K562 (cell line): ENCODE measurements around the gene PHTF1. TPM values are rescaled to one million over a fixed set of nuclear protein-coding genes. Genes with fewer than 3 reads are reported as not detected.

Source experiments
- ATAC-seq: fragments of 200-7000 bp; cut with Tn5 transposase; 3 replicates; pipeline ENCODE4 v1.9.1; 2020; ENCODE audit warnings: moderate library complexity
- BruUV-seq: library from RNA; stranded (reverse); fragments of 400-500 nt; replicated peaks from 2 replicates; lab custom pipeline; 2021; lab: Mats Ljungman, UMichigan
- CTCF ChIA-PET: fragments of 300-600 bp; formaldehyde crosslinking; extraction: SDS; loops from one replicate; lab custom pipeline; 2021; ENCODE audit warnings: low intra/inter-chr PET ratio; lab: Yijun Ruan, JAX
- POLR2A ChIA-PET: fragments of 300-600, 350-650 bp; sonication (Branson Sonifier 250); formaldehyde crosslinking; extraction: SDS; loops from one replicate; lab custom pipeline; 2021; ENCODE audit warnings: antibody characterized with exemption, inconsistent platforms; lab: Yijun Ruan, JAX
- DNase-seq, 4 experiments: peaks; one replicate each; pipeline versions ENCODE4 v3.0.0 to v3.0.0-alpha.2; 2011 to 2018; ENCODE audit warnings: low spot score in 3 of 4, mixed read lengths in 3 of 4; ENCODE audit errors: extremely low read depth in 1 of 4
- FAIRE-seq: peaks from 2 replicates; lab custom pipeline; 2011; peaks lifted over from hg19 to GRCh38; lab: Jason Lieb, UNC
- H2AFZ ChIP-seq: 2 replicates; pipeline ENCODE4 v1.6.0; 2011; ENCODE audit warnings: low read depth, low read length, control low read depth, inconsistent platforms
- H3K27ac ChIP-seq: fragments of 200-600 bp; 3 replicates; pipeline ENCODE4 v1.8.0; 2011; ENCODE audit warnings: low read depth, mild to moderate bottlenecking, control low read depth, inconsistent platforms, low read length, moderate library complexity, mixed read lengths; ENCODE audit errors: extremely low read depth
- H3K27me3 ChIP-seq, 2 experiments: fragments of 300-600 bp in 1 of 2; 2 replicates in 1 of 2; 3 replicates in 1 of 2; pipeline versions ENCODE4 v1.6.0 to v1.8.0; 2011; ENCODE audit warnings: inconsistent platforms in 2 of 2, low read length in 2 of 2, mild to moderate bottlenecking in 1 of 2, mixed read lengths in 1 of 2, moderate library complexity in 1 of 2; ENCODE audit not compliant: control insufficient read depth in 2 of 2, insufficient read depth in 2 of 2
- H3K36me3 ChIP-seq: fragments of 300-600 bp; 3 replicates; pipeline ENCODE4 v1.8.0; 2011; ENCODE audit warnings: mild to moderate bottlenecking, low read length, inconsistent platforms; ENCODE audit not compliant: control insufficient read depth, insufficient read depth
- H3K4me1 ChIP-seq, 2 experiments: fragments of 200-600 bp in 1 of 2; replicated peaks in 1 of 2; 2 replicates in 1 of 2; 3 replicates in 1 of 2; pipeline versions ENCODE4 v1.5.1 to v1.8.0; 2011; ENCODE audit warnings: inconsistent platforms in 2 of 2, low read length in 2 of 2, mild to moderate bottlenecking in 1 of 2, mixed read lengths in 1 of 2, moderate library complexity in 1 of 2; ENCODE audit not compliant: control insufficient read depth in 2 of 2, insufficient read depth in 2 of 2
- H3K4me2 ChIP-seq: 2 replicates; pipeline ENCODE4 v1.6.1; 2011; ENCODE audit warnings: low read length, control low read depth, inconsistent platforms, mixed read lengths; ENCODE audit not compliant: insufficient read depth
- H3K4me3 ChIP-seq: fragments of 200-600 bp; sonication (generic), shearing (Covaris generic); 2 replicates; pipeline ENCODE4 v1.5.1; 2016; ENCODE audit warnings: control low read depth, inconsistent platforms
- H3K79me2 ChIP-seq: fragments of 200-600 bp; 3 replicates; pipeline ENCODE4 v1.8.0; 2011; ENCODE audit warnings: low read length, inconsistent platforms; ENCODE audit not compliant: control insufficient read depth, insufficient read depth
- H3K9ac ChIP-seq, 2 experiments: 2 replicates each; pipeline versions ENCODE4 v1.6.0 to v1.6.1; 2011; ENCODE audit warnings: low read depth in 2 of 2, low read length in 2 of 2, control low read depth in 1 of 2, inconsistent platforms in 1 of 2, mild to moderate bottlenecking in 1 of 2, mixed read lengths in 1 of 2; ENCODE audit not compliant: insufficient read depth in 1 of 2
- H3K9me1 ChIP-seq: one replicate; pipeline ENCODE4 v1.6.0; 2011; ENCODE audit warnings: inconsistent platforms, mild to moderate bottlenecking, low read length, moderate library complexity; ENCODE audit not compliant: control insufficient read depth, insufficient read depth
- H3K9me3 ChIP-seq: replicated peaks from 2 replicates; pipeline ENCODE4 v1.5.1; 2011; ENCODE audit warnings: low read depth, low read length, inconsistent platforms; ENCODE audit not compliant: control insufficient read depth, insufficient read depth
- H4K20me1 ChIP-seq: replicated peaks from 2 replicates; pipeline ENCODE4 v1.6.1; 2011; ENCODE audit warnings: low read length, inconsistent platforms, mixed read lengths; ENCODE audit not compliant: control insufficient read depth, insufficient read depth
- CREB3 ChIP-seq: fragments of 450-650 bp; conservative IDR thresholded peaks from 2 replicates; pipeline ENCODE4 v1.6.1; 2016; ENCODE audit warnings: missing genetic modification characterization, low read depth, mild to moderate bottlenecking, missing compliant biosample characterization, moderate library complexity
- CTCF ChIP-seq, 3 experiments: IDR thresholded peaks in 2 of 3; conservative IDR thresholded peaks in 1 of 3; 2 replicates each; pipeline ENCODE4 v1.5.1; 2011 to 2012; ENCODE audit warnings: low read length in 3 of 3, mild to moderate bottlenecking in 3 of 3, control low read depth in 2 of 3, improper control_type of control experiment in 1 of 3, inconsistent platforms in 1 of 3, low read depth in 1 of 3, mixed read lengths in 1 of 3, moderate library complexity in 1 of 3; ENCODE audit not compliant: insufficient read depth in 2 of 3
- DNMT1 ChIP-seq: fragments of 450-650 bp; IDR thresholded peaks from 2 replicates; pipeline ENCODE4 v1.6.1; 2016; ENCODE audit warnings: antibody characterized with exemption, mild to moderate bottlenecking
- GMEB1 ChIP-seq: fragments of 250-450 bp; sonication (Bioruptor Pico); IDR thresholded peaks from 2 replicates; pipeline ENCODE4 v1.4.0; 2020; ENCODE audit warnings: mild to moderate bottlenecking
- MED1 ChIP-seq: sonication (generic); formaldehyde crosslinking; IDR thresholded peaks from 2 replicates; pipeline ENCODE4 v1.8.1; 2023; ENCODE audit warnings: missing genetic modification reagents, borderline replicate concordance
- MYNN ChIP-seq, 2 experiments: sonication (generic); formaldehyde crosslinking in 1 of 2; IDR thresholded peaks; 2 replicates each; pipeline versions ENCODE4 v1.5.0 to v1.6.1; 2016 to 2020; ENCODE audit warnings: antibody characterized with exemption in 1 of 2, missing genetic modification reagents in 1 of 2
- PCBP1 ChIP-seq: fragments of 200-400 bp; formaldehyde crosslinking; IDR thresholded peaks from 2 replicates; pipeline ENCODE4 v1.6.1; 2018; ENCODE audit warnings: mild to moderate bottlenecking, low read depth, low read length; ENCODE audit not compliant: poor library complexity, severe bottlenecking
- U2AF2 ChIP-seq: fragments of 200-400 bp; formaldehyde crosslinking; optimal IDR thresholded peaks from 2 replicates; pipeline ENCODE3; 2017; ENCODE audit warnings: low read depth, mild to moderate bottlenecking, low read length
- ZFP36 ChIP-seq: fragments of 150-350 bp; IDR thresholded peaks from 2 replicates; pipeline ENCODE4 v1.6.1; 2018; ENCODE audit warnings: low read length, low read depth; ENCODE audit not compliant: partially characterized antibody
- ZNF384 ChIP-seq: IDR thresholded peaks from 2 replicates; pipeline ENCODE4 v1.6.1; 2012; ENCODE audit warnings: low read depth, low read length, improper control_type of control experiment
- ZNF668 ChIP-seq: fragments of 250-450 bp; sonication (Bioruptor Pico); IDR thresholded peaks from 2 replicates; pipeline ENCODE4 v1.8.0; 2022; ENCODE audit warnings: mild to moderate bottlenecking, inconsistent platforms
- WGBS: fragments of 100-300 bp; shearing (Covaris generic); methylation state at CpG from one replicate; pipeline ENCODE4 v1.1.6; 2016; ENCODE audit warnings: low coverage, mixed read lengths; ENCODE audit not compliant: insufficient coverage; ENCODE audit errors: missing lambda C conversion rate; 5-methylcytosine and 5-hydroxymethylcytosine counted together
- in situ Hi-C: fragments of 300-500 bp; cut with MboI; formaldehyde crosslinking; loops from 4 replicates; pipeline ENCODE4 v1.15.0; 2018; ENCODE audit warnings: inconsistent platforms, mixed read lengths
- intact Hi-C: fragments of 100-400 bp; cut with micrococcal nuclease; formaldehyde crosslinking; loops from 2 replicates; pipeline ENCODE4 v1.14.2; 2022
- polyA plus RNA-seq, 8 experiments: library from polyadenylated mRNA; depleted of rRNA in 4 of 8; stranded (reverse) in 5 of 8; unstranded in 3 of 8; fragments of >200 nt; fragmentation: Nextera tagmentation in 2 of 8; fragmentation: Illumina TruSeq in 1 of 8; extraction: Ambion mirVana in 2 of 8; extraction: Trizol in 1 of 8; gene quantifications; 2 replicates each; pipeline versions ENCODE4 v1.2.1 to v1.2.3, GENCODE V29; 2011 to 2014; ENCODE audit warnings: inconsistent platforms in 1 of 8, missing spikeins in 1 of 8
- total RNA-seq, 7 experiments: library from RNA; depleted of rRNA in 6 of 7; stranded (reverse); fragments of >200 nt in 6 of 7; fragmentation: Illumina TruSeq in 2 of 7; extraction: Trizol in 2 of 7; gene quantifications; 2 replicates each; pipeline versions ENCODE4 v1.2.1 to v1.2.3, GENCODE V29; 2011 to 2021; ENCODE audit warnings: low replicate concordance in 1 of 7

PHTF1 gene
- total and polyA plus RNA-seq, 9 of the 15 experiments (the other 6 are each of a cell fraction or from before 2014, with no cell fraction given), result 8.4 to 36.2 (median 23.0) TPM

GRCh38 chr1:113647164-113647563 is 112.1 kb downstream of the PHTF1 start:
- FAIRE-seq, result no peak
- no peak for TF ChIP-seq MYNN (IDR thresholded peaks at IDR 0.05)
- TF ChIP-seq MYNN (CRISPR knock-in tag; IDR thresholded peaks at IDR 0.05), result no peak
- TF ChIP-seq ZFP36, result no peak
- no peak for TF ChIP-seq MED1
- no peak for TF ChIP-seq PCBP1
- TF ChIP-seq CREB3 (tag), result no peak
- no peak for TF ChIP-seq CTCF (IDR thresholded peaks at IDR 0.05 in 2 of 3, conservative IDR thresholded peaks at IDR 0.05 in 1 of 3; ENCODE audit: insufficient read depth in 2 of 3, low read depth in 1 of 3, low read length in 3 of 3)
- TF ChIP-seq DNMT1, result no peak
- no peak for TF ChIP-seq U2AF2
- no peak for TF ChIP-seq GMEB1 (CRISPR knock-in tag)
- no peak for TF ChIP-seq ZNF668
- no peak for TF ChIP-seq ZNF384

More at GRCh38 chr1:113647164-113647563, 112.1 kb downstream of the PHTF1 start:
- DNase-seq (no peak), ATAC-seq (no peak)
- Histone ChIP-seq H3K27ac (no peak overlapping the region), H2AFZ (no peak overlapping the region), H3K9ac (no peak overlapping the region), H3K27me3 (no peaks in the 10 kb centered on the region), H3K4me2 (no peak overlapping the region), H3K9me1 (no peaks in the 10 kb centered on the region), H3K4me3 (no peak overlapping the region), H3K79me2 (no peaks in the 10 kb centered on the region), H4K20me1 (no peaks in the 10 kb centered on the region), H3K9me3 (no peaks in the 10 kb centered on the region), H3K4me1 (no peaks in the 10 kb centered on the region), H3K36me3 (no peaks in the 10 kb centered on the region)
- in situ Hi-C loops (no loop called here), intact Hi-C loops (no loop called here)
- WGBS, result 26% methylated on average over 1 of the region's 1 CpG
- CTCF ChIA-PET, result no interaction called here
- BruUV-seq, result no TSS peak
- POLR2A ChIA-PET, result interaction anchor here (1.0 kb wide), 1 partner anchor 65 kb away, joined by 4 read pairs; no protein-coding TSS in a partner anchor
